HS-27A (cell line): ENCODE data around the gene COL6A2.
"Not testable (repeated sequence)": the region's sequence is repeated elsewhere in the genome, so short reads cannot be mapped to it uniquely, and the experiment has no call there.

Source experiments
- DNase-seq: peaks from one replicate; pipeline ENCODE4 v3.0.0-alpha.2; 2012; ENCODE audit warnings: low read depth, missing footprints

The COL6A2 gene

DNA sequence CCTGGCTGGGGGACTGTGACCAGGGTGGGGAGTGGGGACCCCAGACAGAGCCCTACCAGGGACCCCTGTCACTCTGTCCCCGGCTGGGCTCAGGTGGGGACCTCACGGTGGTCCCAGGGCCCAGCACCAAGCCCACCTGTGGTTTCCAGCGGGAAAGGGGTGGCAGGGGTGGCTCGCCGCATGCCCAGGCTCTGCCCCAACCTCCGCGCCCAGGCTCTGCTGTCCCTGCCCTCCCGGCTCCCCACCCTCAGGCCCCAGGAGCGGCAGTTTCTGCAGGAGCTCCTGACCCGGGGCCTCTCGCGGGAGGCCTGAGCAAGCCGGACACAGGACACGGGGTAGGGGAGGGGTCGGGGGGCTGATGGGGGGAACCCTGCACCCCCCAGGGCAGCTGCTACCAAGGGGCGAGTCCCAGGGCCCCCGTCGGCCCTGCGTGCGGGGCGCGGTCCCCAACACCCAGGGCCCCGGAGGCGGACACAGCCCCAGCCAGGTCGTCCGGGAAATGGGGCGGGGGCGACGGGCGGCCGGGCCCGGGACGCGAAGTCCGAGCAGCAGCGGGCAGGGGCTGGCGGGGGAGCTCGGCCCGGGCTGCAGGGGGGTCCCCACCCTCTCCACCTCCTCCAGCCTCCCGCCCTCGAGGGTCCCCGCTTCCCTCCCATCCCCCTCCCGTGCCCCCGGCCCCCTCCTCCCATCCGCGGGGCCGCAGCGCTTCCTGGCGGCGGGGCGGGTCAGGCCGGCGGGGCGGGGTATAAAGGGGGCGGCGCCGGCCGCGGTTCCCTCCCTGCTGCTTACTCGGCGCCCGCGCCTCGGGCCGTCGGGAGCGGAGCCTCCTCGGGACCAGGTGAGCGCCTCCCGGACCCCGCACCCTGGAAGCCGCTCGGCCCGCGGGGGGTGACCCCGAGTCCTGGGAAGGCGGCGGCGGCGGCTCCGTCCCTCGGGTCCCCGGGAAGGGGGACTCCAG, at the start of gene COL6A2:
TSS of gene COL6A2 (plus strand) at position 777 of the 958 bp plus-strand sequence.
- no peak for DNase-seq

DNA sequence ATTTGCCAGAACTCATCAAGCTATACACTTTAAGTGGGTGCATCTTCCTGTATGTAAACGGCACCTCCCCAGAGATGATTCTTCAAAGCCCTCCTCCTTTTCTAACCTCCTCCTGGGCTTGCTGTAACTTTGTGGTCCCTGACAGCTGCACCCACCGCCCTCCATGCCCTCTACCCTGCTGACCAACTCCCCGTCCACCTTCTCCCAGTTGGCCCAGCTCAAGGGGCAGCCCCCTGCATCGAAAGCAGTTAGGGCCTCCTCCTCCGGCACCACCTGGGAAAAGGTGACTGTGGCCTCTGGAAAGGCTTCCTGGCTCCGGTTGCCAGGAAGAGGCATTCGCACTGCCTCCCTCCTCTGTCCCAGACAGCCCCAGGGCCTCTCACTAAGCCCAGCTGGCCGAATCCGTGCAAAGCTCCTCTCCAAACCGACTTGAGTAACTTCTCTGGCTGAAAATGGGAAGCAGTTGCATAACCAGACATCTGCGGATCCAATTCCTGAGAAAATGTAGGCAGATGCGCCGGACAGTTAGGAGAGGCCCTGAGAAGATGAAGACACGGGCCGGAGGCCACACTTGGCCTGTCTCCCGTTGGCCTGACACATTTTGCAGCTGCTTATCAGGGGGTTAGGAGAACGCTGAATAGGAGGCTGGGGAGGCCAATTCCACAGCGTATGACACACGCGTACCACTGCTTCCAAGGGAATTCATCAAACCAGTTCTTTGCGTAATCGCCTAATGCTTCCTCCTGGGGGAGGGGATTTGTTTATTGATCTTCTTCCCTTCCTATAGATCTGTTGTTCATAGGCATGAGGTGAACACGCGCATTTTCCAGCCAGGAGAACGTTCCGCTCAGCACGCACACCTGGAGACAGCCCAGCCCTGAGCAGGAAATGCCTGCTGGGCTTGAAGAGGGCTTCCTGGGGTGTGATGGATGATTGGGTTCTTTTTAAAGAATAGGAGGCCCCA, 48.7 kb upstream of the COL6A2 start:
- DNase-seq: peak; percentile 84

DNA sequence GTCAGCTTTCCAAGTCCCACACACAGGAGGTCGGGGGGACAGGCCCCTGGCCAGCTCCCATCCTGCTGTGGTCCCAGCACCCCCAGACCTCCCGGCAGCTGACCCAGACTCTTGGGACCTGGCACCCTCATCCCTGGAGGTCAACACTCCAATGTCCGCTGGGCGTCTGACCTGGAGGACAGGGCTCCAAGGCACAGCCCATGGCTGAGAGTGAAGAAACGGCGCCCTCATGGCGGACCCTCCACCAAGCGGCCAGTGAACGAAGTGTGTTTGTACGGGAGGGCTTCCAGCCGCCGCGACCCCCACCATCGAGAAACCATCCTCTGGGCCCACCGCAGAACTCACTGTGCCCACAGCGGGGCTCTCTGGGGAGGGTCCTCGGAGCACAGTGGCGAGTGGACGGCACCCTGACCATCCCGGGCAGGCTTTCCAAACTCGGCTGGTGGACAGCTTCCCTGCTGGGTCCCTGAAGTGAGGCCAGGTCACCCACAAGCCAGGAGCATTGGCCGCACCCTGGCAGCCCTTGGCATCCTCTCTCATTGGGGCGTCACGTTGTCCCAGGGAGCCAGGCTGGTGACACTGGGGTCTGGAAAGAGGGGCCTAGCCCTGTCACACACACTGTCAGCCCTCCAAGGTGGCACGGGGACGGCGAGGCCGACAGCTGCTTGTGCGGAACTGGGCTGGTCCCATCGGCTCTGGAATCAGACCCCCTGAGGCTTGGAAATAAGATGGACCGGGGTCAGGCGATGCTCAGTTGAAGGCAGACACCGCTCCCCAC, 47.8 kb upstream of the COL6A2 start:
- DNase-seq: no peak

DNA sequence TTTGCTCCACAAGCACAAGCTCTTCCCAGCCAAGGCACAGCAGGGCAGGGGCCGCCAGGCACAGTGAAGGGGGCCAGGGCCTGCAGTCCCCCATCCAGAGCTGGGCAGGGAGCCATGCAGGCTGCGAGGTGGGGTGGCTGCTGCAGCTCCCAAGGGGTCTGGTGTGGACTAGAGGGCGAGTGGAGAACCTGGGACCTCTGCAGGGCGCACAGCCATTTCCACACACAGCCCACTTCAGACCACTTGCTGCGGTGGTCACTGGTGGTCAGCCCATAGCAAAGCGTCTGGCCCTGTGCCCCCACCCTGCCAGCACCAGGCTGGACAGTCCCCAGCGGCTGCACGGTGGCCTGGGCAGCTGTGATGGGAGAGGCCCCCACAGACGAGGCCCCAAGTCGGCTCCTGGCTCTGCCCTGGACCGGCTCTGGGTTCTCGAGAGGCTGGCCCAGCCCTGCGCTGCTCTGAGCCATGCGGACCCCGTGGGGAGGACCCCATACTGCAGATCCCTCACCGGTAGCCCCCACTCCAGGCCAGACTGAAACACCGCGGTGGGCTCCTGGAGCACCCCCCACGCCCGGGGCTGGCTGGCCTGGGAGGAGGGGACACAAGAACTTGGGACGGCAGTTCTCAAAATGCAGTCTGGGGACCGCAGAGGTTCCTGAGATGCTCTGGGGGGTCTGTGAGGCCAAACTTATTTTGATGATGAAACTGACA, 47.1 kb upstream of the COL6A2 start:
- no peak for DNase-seq

DNA sequence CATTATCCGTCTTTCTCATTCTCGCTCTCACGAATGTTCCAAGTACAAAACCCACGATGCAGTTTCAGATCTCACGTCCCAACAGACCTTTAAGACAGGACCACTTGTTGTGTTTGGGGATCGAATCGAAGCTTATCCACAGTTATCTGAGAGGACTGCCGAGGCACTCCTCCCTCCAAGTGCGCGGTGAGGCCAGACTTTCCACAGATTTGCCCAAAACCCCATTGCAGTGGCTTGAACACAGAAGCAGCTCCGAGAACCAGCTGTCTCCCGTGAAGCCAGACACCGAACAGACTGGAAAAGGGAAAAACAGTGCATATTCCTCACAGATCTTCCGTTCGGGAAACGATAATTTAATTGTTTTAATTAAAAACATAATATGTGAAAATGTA, 46.5 kb upstream of the COL6A2 start:
- DNase-seq: no peak

DNA sequence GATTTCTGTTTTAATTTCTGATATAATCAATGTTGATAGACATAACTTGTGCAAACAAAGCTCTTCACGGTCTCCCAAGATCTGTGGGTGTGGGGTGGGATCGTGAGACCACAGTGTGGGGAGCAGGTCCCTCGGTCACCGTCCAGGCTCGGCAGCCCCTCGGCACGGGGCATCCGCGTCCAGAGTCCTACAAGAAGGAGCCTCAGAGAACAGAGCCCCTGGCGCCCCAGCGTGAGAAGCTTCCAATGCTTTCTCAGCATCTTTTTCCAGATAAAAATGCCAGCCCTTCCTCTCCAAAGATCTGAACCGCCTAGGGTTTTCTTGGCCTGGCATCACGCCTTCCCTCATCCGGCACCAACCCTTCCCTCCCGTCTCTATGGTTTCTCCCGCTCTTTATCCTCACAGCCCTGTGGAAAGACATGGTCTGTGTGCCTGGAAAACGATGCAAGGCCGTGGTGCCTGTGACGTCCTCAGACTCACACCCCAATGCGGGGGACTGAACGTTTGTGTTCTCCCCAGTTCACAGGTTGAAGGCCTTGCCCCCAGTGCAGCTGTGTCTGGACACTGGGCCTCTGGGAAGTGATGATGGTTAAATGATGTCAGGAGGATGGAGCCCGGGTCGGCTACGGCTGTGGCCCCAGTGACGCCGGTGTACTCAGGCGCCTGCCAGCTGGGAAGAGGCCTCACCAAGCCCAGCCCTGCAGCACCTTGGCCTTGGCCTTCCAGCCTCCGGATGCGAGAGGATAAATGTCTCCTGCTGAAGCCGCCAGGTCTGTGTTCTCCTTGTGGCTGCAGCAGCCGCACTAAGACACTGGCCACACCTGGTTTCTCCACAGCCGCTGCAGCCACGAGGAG, 45.9 kb upstream of the COL6A2 start:
- DNase-seq: no peak

DNA sequence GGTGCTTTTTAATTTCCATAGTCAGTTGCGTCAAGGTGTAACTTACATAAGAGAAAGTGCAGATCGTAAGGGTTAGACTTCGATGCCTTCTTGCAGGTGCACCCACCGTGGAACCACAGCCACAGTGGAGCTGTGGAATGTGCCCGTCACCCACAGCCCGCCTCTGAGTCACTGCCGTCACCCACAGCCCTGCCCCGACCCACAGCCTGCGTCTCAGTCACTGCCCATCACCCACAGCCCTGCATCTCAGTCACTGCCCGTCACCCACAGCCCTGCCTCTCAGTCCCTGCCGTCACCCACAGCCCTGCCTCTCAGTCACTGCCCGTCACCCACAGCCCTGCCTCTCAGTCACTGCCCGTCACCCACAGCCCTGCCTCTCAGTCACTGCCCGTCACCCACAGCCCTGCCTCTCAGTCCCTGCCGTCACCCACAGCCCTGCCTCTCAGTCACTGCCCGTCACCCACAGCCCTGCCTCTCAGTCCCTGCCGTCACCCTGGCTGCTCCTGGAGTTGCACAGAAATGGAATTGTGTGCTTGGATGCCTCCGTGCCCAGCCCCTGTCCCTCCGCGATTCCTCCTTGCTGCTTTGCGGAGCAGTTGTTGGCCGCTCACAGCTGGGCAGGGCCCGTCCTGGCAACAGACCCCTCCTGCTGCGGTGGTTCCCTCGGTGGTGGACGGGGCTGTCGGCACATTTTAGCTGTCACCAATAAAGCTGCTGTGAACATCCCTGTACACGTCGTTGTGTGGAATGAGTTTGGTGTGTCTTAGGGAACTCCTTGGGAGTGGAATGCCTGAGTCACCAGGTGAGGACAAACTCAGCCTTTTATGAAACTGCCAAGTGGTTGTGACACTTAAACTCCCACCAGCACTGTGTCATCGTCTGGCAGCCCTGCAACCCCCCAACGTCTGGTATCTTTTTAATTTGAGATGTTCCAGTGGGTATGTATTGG, 44.9 kb upstream of the COL6A2 start:
- no peak for DNase-seq

DNA sequence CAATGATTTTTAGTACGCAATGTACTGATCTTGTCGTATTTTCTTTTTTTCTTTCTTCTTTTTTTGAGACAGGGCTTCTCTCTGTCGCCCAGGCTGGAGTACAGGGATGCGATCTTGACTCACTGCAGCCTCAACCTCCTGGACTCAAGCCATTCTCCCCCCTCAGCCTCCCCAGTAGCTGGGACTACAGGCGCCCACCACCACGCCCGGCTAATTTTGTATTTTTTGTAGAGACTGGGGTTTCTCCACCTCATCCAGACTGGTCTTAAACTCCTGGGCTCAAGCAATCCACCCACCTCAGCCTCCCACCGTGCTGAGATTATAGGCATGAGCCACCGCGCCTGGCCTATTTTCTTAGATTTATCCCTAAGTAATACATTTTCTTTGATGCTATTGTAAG, 43.9 kb upstream of the COL6A2 start:
- no peak for DNase-seq

DNA sequence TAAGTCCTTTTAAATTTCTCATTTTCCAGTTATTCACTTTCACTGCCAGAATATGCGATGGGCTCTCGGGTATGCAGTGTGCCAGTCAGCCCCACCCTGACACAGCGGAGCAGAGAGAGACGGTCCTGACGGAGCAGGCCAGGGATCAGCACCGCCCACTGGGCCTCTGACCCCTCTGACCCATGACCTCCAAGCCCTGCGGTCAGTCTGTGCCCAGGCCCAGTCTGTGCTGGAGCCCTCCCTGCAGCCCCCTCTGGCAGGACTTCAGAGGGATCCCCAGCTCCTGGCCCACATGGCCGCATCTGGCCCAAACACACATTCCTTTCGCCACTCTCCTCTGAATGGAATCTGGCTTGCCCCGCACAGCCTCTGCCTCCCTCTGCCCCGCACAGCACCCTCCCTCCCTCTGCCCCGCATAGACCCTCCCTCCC, 43.4 kb upstream of the COL6A2 start:
- DNase-seq: no peak

DNA sequence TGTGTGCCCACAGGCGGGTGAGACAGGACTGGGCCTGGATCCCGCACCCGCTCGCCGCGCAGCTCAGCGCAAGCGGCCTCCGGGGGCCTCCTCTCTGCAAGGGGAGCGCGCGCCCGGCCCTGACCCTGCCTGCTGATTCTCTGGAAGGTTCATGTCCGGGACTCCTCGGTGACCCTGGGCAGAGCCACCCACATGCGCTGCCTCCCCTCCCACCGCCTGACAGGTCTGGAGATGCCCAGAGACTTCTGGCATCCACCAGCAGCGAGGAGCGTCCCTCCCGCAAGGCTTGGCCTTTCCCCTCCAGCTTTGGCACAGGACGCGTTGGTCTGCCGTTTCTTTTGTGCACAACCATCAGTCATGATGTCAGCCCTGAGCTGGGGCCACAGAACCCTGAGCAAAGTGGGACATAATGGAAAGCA, 42.0 kb upstream of the COL6A2 start:
- DNase-seq: no peak

DNA sequence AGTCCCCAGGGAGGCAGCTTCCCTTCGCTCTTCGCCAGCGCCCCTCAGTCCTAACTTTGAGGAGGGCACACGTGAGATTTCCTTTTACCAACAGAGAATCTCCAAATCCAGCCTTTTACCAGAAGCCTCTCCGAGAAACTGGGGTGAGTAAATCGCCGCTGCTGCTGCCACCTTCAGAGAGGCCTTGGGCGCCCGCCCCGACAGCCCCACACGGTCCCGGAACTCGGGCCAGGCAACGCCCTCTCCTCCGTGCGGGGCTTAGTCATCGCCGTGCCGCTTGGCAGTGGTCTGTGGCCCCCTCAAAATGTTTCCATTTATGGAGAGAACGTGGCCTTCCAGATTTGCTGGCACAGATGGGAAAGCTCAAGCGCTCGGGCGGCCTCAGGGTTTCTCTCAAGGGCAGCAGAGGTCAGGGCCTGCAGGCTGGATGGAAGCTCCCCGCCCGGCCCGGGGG, 41.4 kb upstream of the COL6A2 start:
- DNase-seq: no peak

DNA sequence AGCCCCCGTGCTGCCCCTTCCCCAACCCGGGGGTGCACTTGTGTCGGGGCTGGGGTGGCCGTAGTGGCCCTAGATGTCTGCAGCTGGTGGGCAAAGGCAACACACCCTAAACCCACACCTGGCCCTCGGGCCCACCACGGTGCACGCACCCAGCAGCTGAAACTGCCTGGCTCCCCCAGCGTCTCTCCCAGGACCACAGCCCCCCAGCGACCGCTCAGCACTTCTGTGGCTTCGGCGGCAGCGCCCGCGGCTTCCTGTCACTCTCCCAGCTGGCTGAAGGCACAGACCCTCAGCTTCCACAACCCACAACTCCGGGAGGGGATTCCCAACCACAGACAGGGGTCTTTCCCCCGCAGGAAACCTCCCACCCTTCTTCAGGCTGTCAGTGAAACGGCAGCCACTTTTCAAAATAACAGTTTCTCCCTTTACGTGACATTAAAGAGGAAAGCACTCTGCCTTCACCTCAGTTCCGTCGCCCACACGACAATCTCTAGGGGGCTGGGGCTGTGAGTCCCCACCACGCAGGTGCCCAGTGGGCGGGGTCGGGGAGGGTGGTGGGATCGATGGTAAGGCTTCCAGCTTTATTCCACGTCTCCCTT, 40.7 kb upstream of the COL6A2 start:
- no peak for DNase-seq

DNA sequence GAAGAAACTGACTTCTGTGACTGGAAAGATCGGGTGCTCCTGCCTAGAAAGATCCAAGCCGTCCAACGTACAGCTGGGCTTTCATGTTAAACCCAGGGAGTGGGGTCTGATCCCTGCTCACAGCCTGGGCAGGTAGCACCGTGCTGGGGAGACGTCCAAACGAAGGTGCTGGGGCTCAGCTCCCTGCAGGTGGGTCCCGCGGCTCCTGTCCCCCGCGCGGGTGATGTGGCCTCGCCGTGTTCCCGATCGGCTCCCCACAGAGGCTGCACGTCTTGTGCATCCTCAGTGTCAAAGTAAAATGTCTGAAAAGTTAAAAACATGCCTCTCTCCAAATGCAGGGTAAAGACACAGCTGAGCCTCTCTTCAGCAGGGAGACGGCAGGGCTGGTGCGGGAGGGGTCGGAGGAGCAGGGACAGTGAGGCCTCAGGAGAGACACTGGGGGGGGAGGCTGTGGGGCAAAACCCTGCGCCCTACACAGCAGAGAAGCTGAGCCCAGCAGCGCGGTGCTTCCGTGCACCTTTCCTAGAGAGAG, 40.1 kb upstream of the COL6A2 start:
- DNase-seq: no peak

DNA sequence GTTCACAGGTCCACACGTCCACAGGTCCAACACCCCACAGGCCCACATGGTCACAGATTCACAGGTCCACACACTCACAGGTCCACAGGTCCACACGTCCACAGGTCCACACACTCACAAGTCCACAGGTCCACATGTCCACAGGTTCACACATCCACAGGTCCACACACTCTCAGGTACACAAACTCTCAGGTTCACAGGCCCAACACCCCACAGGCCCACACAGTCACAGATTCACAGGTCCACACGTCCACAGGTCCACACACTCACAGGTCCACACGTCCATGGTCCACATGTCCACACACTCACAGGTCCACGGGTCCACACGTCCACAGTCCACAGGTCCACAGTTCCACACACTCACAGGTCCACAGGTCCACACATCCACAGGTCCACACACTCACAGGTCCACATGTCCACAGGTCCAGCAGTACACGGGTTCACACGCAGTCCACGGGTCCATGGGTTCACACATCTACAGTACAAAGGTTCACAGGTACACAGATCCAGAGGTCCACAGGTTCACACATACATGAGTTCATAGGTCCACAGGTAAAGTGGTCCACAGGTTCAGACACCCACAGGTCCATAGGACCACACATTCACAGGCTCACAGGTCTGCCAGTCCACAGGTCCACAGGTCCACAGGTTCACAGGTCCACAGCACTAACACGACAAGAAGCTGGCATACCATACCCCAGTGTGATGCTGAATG, 39.3 kb upstream of the COL6A2 start:
- no peak for DNase-seq

DNA sequence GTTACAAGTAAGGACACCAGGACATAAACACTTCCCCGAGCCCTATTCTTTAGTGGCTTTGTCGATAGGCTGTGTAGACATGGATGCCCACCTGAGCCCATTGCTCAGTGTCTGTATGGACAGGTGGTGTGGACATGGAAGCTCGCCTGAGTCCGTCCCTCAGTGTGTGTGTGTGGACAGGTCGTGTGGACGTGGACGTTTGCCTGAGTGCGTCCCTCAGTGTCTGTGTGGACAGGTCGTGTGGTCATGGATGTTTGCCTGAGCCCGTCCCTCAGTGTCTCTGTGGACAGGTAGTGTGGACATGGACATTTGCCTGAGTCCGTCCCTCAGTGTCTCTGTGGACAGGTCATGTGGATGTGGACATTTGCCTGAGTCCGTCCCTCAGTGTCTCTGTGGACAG, 38.7 kb upstream of the COL6A2 start:
- DNase-seq: no peak

DNA sequence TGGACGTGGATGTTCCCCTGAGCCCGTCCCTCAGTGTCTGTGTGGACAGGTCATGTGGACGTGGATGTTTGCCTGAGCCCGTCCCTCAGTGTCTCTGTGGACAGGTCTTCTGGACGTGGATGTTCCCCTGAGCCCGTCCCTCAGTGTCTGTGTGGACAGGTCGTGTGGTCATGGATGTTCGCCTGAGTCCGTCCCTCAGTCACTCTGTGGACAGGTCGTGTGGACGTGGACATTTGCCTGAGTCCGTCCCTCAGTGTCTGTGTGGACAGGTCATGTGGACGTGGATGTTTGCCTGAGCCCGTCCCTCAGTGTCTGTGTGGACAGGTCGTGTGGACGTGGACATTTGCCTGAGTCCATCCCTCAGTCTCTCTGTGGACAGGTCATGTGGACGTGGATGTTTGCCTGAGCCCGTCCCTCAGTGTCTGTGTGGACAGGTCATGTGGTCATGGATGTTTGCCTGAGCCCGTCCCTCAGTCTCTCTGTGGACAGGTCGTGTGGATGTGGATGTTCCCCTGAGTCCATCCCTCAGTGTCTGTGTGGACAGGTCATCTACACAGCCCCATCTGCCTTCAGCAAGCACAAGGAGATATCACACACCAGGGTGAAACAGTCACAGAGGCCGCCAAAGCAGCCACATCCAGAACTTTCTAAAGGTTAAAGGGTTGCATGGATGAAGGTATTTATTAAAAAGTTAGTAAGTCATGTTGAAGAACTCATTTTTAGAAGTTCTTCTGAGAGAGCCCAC, 38.0 kb upstream of the COL6A2 start:
- not testable (repeated sequence) for DNase-seq

DNA sequence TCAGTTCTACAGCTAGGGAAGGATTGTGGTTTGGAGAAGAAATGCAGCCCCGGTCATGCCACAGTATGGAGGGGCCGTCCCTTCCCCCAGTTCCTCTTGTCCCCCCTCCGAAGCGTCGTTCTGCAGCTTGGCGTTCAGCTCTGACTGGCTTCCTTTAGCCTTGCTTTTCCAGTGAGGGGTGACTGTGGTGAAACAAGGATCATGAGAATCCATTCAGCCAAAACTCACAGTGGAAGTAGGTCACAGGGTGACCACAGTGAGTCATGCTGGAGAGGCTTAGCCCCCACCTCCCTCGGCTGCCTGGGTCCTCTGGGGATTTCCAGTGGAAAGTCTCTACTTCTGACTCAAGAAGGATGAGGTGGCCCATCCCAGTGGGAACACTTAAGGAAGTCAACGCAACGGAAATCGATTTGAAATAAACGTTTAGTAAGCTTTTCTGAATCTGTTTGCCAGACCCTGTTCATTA, 37.3 kb upstream of the COL6A2 start:
- DNase-seq: peak; percentile 92
